Activated naive CD8-positive, alpha-beta T cell treated with anti-CD3 and anti-CD28 coated beads, Interleukin-2, amount 10 ng/mL, durations not matched to agents 7 days and 5 days (primary cell): ENCODE measurements around the gene FNIP2. TPM values are rescaled to one million over a fixed set of nuclear protein-coding genes. Genes with fewer than 3 reads are reported as not detected.
"Not testable (repeated sequence)": the region's sequence is repeated elsewhere in the genome, so short reads cannot be mapped to it uniquely, and the experiment has no call there.

ENCODE experiments used
- ATAC-seq: fragments of 150-1000 bp; cut with Tn5 transposase; one replicate; pipeline ENCODE4 v1.10.0; 2021; ENCODE audit warnings: low read depth, moderate library complexity
- POLR2A ChIA-PET: fragments of 350-600 bp; sonication (Branson Sonifier 250); formaldehyde crosslinking; loops from one replicate; lab custom pipeline; 2021; ENCODE audit warnings: antibody characterized with exemption; lab: Charles Lee
- DNase-seq: peaks from one replicate; pipeline ENCODE4 v3.0.0; 2021
- H3K27ac Mint-ChIP-seq: one replicate; pipeline ENCODE4 v1.8.0; 2022; ENCODE audit warnings: mild to moderate bottlenecking, mixed read lengths
- H3K27me3 Mint-ChIP-seq: one replicate; pipeline ENCODE4 v1.8.0; 2022; ENCODE audit warnings: mild to moderate bottlenecking, moderate library complexity, mixed read lengths
- H3K36me3 Mint-ChIP-seq: one replicate; pipeline ENCODE4 v1.8.0; 2021; ENCODE audit warnings: mild to moderate bottlenecking, mixed read lengths
- H3K4me1 Mint-ChIP-seq: one replicate; pipeline ENCODE4 v1.8.0; 2021; ENCODE audit warnings: mixed read lengths
- H3K4me3 Mint-ChIP-seq: one replicate; pipeline ENCODE4 v1.8.0; 2022; ENCODE audit warnings: mild to moderate bottlenecking, moderate library complexity, mixed read lengths
- H3K9me3 Mint-ChIP-seq: one replicate; pipeline ENCODE4 v1.8.0; 2021; ENCODE audit warnings: mixed read lengths
- total RNA-seq, 2 experiments: library from RNA; stranded (reverse); gene quantifications; one replicate each; pipeline ENCODE4 v1.2.3, GENCODE V29; 2021

Gene FNIP2
- total RNA-seq: 10 to 100 TPM; 15.3 to 15.7 TPM

DNA sequence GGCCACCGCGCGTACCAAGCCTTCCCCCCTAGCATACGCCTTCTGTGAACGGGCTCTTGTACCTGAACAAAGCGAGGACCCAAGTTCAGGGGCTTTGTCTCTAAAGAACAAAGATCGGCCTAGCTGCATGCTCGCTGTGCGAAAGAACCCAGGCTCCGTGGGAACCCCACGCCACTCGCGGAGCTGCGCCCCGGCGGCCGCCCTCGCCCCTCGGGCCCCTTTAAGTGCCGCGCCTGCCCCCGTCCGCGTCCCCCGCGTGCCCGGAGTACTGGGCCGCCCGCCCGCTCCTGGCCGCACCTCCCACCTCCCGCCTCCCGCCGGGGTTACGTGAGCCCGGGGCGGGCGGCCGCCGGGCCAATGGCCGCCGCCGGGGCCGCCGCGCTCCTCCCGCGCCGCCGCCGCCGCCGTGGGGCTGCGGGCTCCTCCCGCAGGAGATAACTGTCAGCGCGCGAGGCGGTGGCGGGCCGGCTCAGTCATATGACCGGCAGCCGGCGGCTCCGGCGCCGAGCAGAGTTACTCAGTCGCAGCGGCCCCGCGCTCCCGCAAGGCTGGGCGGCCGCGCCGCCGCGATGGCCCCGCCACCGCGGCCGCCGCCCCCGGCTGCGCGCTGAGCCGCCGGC lies at the start of gene FNIP2:
Gene FNIP2 (plus strand): TSS at position 472 of the 620 bp plus-strand sequence. CDS start 187 bp downstream, outside the sequence.
- DNase-seq (peak; percentile 80), ATAC-seq (peak; percentile 84)
- peaks cover 29% of the 10 kb centered on the region for H3K4me1 Mint-ChIP-seq
- H3K27me3 Mint-ChIP-seq: peaks cover 3% of the 10 kb centered on the region
- POLR2A ChIA-PET: interaction anchor here (0.7 to 1.9 kb wide), 4 partner anchors 44 to 98 kb away, joined by 3 to 4 read pairs (median 4); no protein-coding TSS in a partner anchor
- peak within 1 kb of the TSS; percentile 97 for H3K27ac Mint-ChIP-seq
- H3K36me3 Mint-ChIP-seq: peaks cover 7% of the 10 kb centered on the region
- no peaks in the 10 kb centered on the region for H3K9me3 Mint-ChIP-seq
- H3K4me3 Mint-ChIP-seq: peak within 1 kb of the TSS; percentile 100

GRCh38 chr4:158721680-158722079 lies 47.1 kb upstream of the FNIP2 start:
- POLR2A ChIA-PET: no interaction called here
- Mint-ChIP-seq H3K9me3 (no peaks in the 10 kb centered on the region), H3K27me3 (no peaks in the 10 kb centered on the region), H3K4me3 (peak overlapping the region; percentile 95), H3K27ac (no peak overlapping the region), H3K4me1 (peaks cover 20% of the 10 kb centered on the region), H3K36me3 (peaks cover 29% of the 10 kb centered on the region)
- DNase-seq (no peak), ATAC-seq (no peak)

DNA sequence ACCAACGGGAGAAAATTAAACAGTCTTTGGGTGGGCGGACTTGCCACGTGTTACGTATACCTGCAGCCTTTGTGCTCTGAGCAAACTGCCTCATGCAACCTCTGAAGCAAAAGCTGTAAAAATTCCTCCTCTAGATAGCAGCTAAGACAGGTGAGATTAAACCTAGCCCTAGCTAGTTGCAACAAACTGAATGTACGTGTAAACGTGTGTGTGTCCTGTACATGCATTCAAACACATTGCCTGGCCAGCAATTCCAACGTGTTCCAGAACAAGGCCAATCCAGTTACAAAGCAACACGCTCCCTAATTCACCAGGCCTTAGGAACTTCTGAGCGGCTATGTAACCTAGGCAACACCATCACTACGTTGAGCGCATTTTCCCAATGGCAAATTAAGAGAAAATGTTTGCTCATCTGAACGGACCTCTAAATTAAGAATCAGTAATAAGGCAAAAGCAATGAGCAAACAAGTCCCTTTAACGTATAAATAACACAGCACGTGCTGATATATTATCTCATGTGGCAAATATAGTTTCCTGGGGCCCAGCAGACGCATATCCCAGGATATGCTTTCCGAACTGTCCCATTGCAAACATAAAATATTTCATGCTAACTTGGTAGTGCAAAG lies 46.4 kb upstream of the FNIP2 start:
- no peaks in the 10 kb centered on the region for H3K9me3 Mint-ChIP-seq
- ATAC-seq: no peak
- peak overlapping the region; percentile 96 for H3K27ac Mint-ChIP-seq
- peaks cover 27% of the 10 kb centered on the region for H3K36me3 Mint-ChIP-seq
- peaks cover 20% of the 10 kb centered on the region for H3K4me1 Mint-ChIP-seq
- no peaks in the 10 kb centered on the region for H3K27me3 Mint-ChIP-seq
- POLR2A ChIA-PET: no interaction called here
- DNase-seq: no peak
- H3K4me3 Mint-ChIP-seq: peak overlapping the region; percentile 95

DNA sequence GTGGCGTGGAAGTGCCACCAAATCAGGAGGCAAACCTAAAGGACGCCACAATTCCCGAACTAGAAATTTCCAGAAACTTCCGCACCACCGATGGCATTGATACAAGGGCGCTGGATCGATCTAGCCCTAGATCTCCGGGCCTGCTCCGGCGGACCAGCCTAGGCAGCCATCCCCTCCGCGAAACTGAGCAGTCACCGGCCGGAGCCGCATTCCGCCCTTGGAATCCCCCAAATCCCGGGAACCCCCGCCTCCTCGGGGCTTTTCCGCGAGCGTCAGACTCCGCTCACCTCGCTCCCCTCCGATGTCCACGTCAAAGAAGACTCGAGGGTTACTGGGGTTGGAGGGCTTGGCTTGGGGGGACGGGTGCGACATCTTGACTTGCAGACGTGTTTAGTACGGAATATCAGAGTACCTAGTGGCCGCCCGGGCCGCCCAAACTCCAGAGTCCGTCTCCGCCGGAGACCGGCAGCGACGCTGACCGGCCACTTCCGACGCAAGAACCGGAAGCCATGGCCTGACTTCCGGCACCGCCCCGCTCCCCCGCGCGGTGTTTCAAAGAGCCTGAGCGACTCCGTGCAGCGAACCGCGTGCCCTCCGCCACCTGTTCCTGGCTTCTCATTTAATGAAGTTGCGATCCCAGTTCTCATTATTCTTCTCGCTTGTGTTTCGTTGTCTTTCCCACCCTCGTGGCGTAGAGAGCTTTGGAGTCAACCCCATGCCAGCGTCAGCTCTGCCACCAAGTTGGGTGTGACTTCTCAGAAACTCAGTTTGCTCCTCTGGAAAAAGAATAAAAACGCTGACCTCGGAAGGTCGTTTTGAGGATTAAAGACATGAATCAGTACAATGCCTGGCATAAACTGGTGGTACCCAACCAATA lies 45.7 kb upstream of the FNIP2 start, which contains the start of gene PPID:
Gene PPID (minus strand): TSS at position 480 of the 877 bp plus-strand sequence. CDS start 108 bp downstream, at position 372.
- ATAC-seq: peak; percentile 92
- H3K27me3 Mint-ChIP-seq: no peaks in the 10 kb centered on the region
- POLR2A ChIA-PET: interaction anchor here (0.7 kb wide), 1 partner anchor 10 kb away, joined by 3 read pairs; no protein-coding TSS in a partner anchor
- H3K9me3 Mint-ChIP-seq: no peaks in the 10 kb centered on the region
- DNase-seq: peak; percentile 87
- H3K4me1 Mint-ChIP-seq: peaks cover 23% of the 10 kb centered on the region
- H3K36me3 Mint-ChIP-seq: peaks cover 20% of the 10 kb centered on the region
- H3K4me3 Mint-ChIP-seq: peak within 1 kb of the TSS; percentile 95
- peak within 1 kb of the TSS; percentile 96 for H3K27ac Mint-ChIP-seq

DNA sequence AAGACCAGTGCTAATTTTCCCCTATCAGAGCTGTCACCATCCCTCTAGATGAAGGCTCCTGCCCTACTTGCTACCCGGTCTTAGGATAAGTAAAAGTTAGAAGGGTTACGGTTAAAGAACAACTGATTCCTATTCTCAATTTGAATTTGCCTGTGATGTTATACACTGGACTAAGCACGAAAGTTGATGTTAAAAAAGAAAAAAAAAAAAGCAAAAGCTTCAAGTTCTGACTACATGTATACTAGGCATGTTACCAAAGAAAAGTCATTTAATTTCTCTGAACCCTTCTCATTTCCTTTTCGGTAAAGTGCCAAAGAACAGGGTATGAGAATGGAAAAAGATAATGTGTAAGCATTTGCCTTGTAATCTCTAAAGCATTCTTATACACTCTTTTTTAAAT lies 44.2 kb upstream of the FNIP2 start:
- no peak for ATAC-seq
- peaks cover 23% of the 10 kb centered on the region for H3K4me1 Mint-ChIP-seq

DNA sequence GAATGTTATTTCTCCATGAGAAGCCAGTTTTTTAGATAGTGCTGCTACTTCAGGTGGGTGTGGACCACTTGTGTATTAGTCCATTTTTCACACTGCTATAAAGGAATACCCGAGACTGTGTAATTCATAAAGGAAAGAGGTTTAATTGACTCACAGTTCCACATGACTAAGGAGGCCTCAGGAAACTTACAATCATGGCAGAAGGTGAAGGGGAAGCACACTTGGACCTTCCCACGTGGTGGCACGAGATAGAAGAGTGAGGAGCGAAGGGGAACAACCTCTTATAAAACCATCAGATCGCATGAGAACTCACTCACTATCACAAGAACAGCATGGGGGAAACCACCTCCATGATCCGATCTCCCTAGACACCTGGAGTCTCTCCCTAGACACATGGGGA lies 42.2 kb upstream of the FNIP2 start:
- H3K4me3 Mint-ChIP-seq: no peak overlapping the region

More for the DNA sequence above, 44.2 kb upstream of the FNIP2 start:
- Mint-ChIP-seq H3K36me3 (peaks cover 13% of the 10 kb centered on the region), H3K4me3 (no peak overlapping the region), H3K9me3 (no peaks in the 10 kb centered on the region), H3K27me3 (no peaks in the 10 kb centered on the region), H3K27ac (no peak overlapping the region)
- POLR2A ChIA-PET: interaction anchor here (1.0 kb wide), 1 partner anchor 44 kb away, joined by 4 read pairs; the partner anchor contains the start of gene FNIP2
- DNase-seq: no peak

DNA sequence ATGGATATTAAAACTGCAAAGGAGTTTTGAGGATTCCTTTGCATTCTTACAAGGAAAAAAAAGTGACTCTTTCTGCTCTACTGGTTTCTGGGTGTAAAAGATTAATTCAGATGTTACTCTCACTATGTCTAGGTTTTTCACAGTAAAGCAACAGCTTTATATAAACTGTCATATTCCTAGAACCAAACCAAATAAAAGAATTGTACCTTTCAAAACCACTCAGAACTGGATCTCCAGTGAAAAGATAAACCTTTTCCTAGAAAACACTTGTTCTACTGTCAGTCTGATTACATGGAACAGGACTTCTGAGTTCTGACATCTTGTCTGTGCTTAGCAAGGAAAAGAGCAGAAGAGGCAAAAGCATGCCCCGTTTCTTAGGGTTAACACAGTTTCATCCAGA lies 40.6 kb upstream of the FNIP2 start:
- no peaks in the 10 kb centered on the region for H3K36me3 Mint-ChIP-seq
- ATAC-seq (no peak), DNase-seq (no peak)
- H3K9me3 Mint-ChIP-seq: no peaks in the 10 kb centered on the region
- POLR2A ChIA-PET: no interaction called here
- H3K4me1 Mint-ChIP-seq: peaks cover 13% of the 10 kb centered on the region
- no peak overlapping the region for H3K27ac Mint-ChIP-seq
- peaks cover 14% of the 10 kb centered on the region for H3K27me3 Mint-ChIP-seq
- peak overlapping the region; percentile 7 for H3K4me3 Mint-ChIP-seq

More for the DNA sequence above, 42.2 kb upstream of the FNIP2 start:
- no peak for DNase-seq
- Mint-ChIP-seq H3K27me3 (peaks cover 7% of the 10 kb centered on the region), H3K36me3 (peaks cover 2% of the 10 kb centered on the region), H3K27ac (no peak overlapping the region), H3K9me3 (no peaks in the 10 kb centered on the region), H3K4me1 (peaks cover 18% of the 10 kb centered on the region)
- no peak for ATAC-seq
- POLR2A ChIA-PET: no interaction called here

DNA sequence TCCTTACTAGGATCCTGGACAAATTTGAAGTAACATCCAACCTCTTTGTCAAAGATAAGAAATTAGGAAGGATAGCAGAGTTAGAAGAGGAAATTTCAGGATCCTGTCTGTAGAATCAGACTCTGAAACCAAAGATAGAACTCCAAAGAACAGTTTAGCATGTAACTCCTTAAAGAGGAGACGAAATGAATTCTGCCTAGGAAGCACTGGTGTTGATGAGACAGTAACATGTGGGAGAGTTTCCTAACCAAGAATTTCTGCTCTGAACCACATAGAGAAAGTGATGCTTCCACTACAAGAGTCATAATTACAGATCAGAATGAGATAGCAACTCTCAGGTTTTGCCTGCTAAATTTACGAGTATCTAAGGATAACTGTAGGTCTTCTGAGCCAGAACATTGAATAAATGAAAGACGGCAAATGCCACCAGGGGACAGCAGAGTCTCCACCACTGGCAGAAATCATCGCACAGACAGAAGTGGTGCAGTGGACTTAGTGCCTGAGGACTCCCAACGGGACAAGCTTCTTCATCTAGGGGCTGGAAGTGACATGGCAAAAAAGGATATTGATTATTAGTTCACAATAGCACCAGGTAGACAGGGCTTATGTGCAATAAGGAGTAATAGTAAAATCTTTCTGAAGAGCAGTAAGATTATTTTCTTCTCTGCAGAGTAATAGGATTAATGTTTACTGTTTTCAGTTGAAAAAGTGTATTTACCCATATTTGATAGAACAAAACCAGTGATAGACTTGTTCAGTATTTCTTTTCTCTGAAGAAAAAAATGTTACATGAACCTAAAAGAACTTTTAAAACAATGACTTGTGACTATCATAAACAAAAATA lies 38.9 kb upstream of the FNIP2 start:
- Mint-ChIP-seq H3K4me1 (peaks cover 13% of the 10 kb centered on the region), H3K27ac (no peak overlapping the region), H3K4me3 (no peak overlapping the region), H3K36me3 (no peaks in the 10 kb centered on the region), H3K9me3 (no peaks in the 10 kb centered on the region), H3K27me3 (peaks cover 16% of the 10 kb centered on the region)
- DNase-seq (peak; percentile 37), ATAC-seq (peak; percentile 89)
- POLR2A ChIA-PET: no interaction called here

GRCh38 chr4:158738866-158739265 lies 30.0 kb upstream of the FNIP2 start:
- no peak for DNase-seq
- Mint-ChIP-seq H3K27me3 (peaks cover 7% of the 10 kb centered on the region), H3K9me3 (no peaks in the 10 kb centered on the region), H3K4me3 (no peak overlapping the region), H3K4me1 (no peaks in the 10 kb centered on the region), H3K27ac (no peak overlapping the region), H3K36me3 (no peaks in the 10 kb centered on the region)
- POLR2A ChIA-PET: no interaction called here
- no peak for ATAC-seq

DNA sequence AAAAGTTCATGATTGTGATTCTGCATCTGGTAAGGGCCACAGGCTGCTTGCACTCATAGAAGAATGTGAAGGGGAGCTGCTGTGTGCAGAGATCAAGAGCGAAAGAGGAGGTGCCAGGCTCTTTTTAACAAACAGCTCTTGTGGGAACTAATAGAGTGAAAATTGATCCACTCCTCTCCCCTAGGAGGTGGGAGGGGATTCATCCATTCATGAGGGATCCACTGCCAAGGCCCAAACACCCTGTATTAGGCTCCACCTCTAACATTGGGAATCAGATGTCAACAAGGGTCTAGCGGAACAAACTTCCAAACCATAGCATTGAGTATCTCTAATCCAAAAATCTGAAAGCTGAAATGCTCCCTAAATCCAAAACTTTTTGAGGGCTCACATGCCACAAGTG lies 29.2 kb upstream of the FNIP2 start:
- Mint-ChIP-seq H3K4me3 (no peak overlapping the region), H3K36me3 (no peaks in the 10 kb centered on the region), H3K4me1 (no peaks in the 10 kb centered on the region), H3K9me3 (no peaks in the 10 kb centered on the region), H3K27ac (no peak overlapping the region), H3K27me3 (peaks cover 5% of the 10 kb centered on the region)
- ATAC-seq (no peak), DNase-seq (no peak)
- POLR2A ChIA-PET: no interaction called here

DNA sequence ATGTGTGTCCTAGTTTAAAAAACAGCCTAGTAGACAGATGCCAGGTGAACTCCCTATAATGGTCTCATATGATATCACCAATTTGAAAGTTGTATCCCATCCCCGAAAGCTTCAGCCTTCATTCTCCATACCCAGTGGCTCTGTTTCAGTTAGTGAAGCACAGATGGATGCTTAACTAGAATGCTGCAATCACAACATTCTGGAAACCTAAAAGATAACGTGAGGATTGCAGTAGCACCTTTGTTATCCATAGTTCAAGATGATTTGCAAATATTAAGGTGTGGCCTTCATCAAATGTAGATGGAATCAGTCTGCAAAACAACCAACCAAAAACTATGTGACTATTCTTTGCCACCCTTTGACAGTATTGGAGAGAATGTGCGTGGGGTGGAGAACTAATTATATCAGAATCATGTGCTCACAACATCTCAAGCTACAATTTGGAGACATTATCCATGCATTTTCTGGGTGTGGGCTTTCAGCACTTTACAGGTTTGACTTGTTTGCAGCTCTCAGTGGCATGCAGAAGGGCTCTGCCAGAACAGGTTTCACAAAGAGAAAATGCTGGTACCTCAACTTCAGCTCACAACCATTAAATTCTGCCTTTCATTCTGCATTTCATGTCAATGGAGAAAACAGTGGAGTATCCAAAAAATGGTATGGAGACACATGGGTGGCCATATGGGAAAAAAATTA lies 27.4 kb upstream of the FNIP2 start:
- POLR2A ChIA-PET: no interaction called here
- Mint-ChIP-seq H3K27me3 (peaks cover 4% of the 10 kb centered on the region), H3K27ac (no peak overlapping the region), H3K4me3 (no peak overlapping the region), H3K9me3 (no peaks in the 10 kb centered on the region), H3K36me3 (no peaks in the 10 kb centered on the region), H3K4me1 (no peaks in the 10 kb centered on the region)
- no peak for ATAC-seq
- DNase-seq: no peak

DNA sequence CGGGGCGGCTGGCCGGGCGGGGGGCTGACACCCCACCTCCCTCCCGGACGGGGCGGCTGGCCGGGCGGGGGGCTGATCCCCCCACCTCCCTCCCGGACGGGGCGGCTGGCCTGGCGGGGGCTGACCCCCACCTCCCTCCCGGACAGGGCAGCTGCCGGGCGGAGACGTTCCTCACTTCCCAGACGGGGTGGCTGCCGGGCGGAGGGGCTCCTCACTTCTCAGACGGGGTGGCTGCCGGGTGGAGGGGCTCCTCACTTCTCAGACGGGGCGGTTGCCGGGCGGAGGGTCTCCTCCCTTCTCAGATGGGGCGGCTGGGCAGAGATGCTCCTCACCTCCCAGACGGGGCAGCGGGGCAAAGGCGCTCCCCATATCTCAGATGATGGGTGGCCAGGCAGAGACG lies 22.3 kb upstream of the FNIP2 start:
- H3K9me3 Mint-ChIP-seq, H3K4me1 Mint-ChIP-seq, DNase-seq, H3K36me3 Mint-ChIP-seq, ATAC-seq, H3K27ac Mint-ChIP-seq, H3K27me3 Mint-ChIP-seq, H3K4me3 Mint-ChIP-seq, POLR2A ChIA-PET: not testable (repeated sequence)
